ENCODE results near the gene MEGF9. TPM values are rescaled to one million over a fixed set of nuclear protein-coding genes. Genes with fewer than 3 reads are reported as not detected.

MEGF9 gene
- total RNA-seq, 1 experiment from 2014 or later: 8.3 TPM

- H3K79me2 ChIP-seq (ENCODE audit: insufficient read depth, low read length): no peaks in the 10 kb centered on the region
- ChIA-PET POLR2A (no interaction called here), CTCF (interaction anchor here (3.4 kb wide), 1 partner anchor 220 kb away, joined by 11 read pairs; no protein-coding TSS in a partner anchor), RAD21 (ENCODE audit: low non-redundant PET in 1 of 2, low total read pairs in 2 of 2, uncharacterized antibody in 2 of 2, unreplicated experiment in 2 of 2) (no interaction called here)
- TSS peak; percentile 2 for BruUV-seq (replicated peaks)
- no peak overlapping the region for H3K9ac ChIP-seq (ENCODE audit: low read length)
- intact Hi-C loops (cut with micrococcal nuclease): no loop called here
- ATAC-seq (no peak), DNase-seq (ENCODE audit: low read depth, low spot score) (no peak)
- H3K9me2 ChIP-seq (ENCODE audit: insufficient read depth): no peaks in the 10 kb centered on the region
- H3K4me2 ChIP-seq (ENCODE audit: low read length): no peak overlapping the region
- H3K4me1 ChIP-seq (ENCODE audit: control insufficient read depth in 1 of 2, insufficient read depth in 2 of 2, low read length in 2 of 2): no peaks in the 10 kb centered on the region
- no peaks in the 10 kb centered on the region for H3K9me3 ChIP-seq (ENCODE audit: control insufficient read depth in 1 of 2, insufficient read depth in 1 of 2, low read depth in 1 of 2, low read length in 2 of 2)
- H2AFZ ChIP-seq (ENCODE audit: low read depth, low read length, poor library complexity, severe bottlenecking): no peak overlapping the region
- H3K4me3 ChIP-seq (replicated peaks in 1 of 2; ENCODE audit: low read depth in 1 of 2, low read length in 2 of 2): no peak overlapping the region
- H3K27ac ChIP-seq (ENCODE audit: low read depth, low read length): no peak overlapping the region
- no peaks in the 10 kb centered on the region for H3K27me3 ChIP-seq (ENCODE audit: insufficient read depth, low read length)
- peaks cover 3% of the 10 kb centered on the region; the same call in 1 of the 2 replicates for H4K20me1 ChIP-seq (ENCODE audit: insufficient read depth)
- no peak for TF ChIP-seq POLR2A (IDR thresholded peaks at IDR 0.05; ENCODE audit: borderline replicate concordance, extremely low read depth, insufficient read depth, insufficient read length)
- peaks cover 19 to 27% of the 10 kb centered on the region in 2 experiments; a peak in 3 of 4 replicates for H3K36me3 ChIP-seq (ENCODE audit: control insufficient read depth in 1 of 2, insufficient read depth in 2 of 2, low read length in 2 of 2)
These were observed 46.7 kb upstream of the MEGF9 start for GRCh38 chr9:120761006-120761405.

GRCh38 chr9:120759755-120760400 is 45.6 kb upstream of the MEGF9 start:
- Histone ChIP-seq H3K4me3 (replicated peaks in 1 of 2; ENCODE audit: low read depth in 1 of 2, low read length in 2 of 2) (no peak overlapping the region), H2AFZ (ENCODE audit: low read depth, low read length, poor library complexity, severe bottlenecking) (no peak overlapping the region), H4K20me1 (ENCODE audit: insufficient read depth) (peaks cover 5% of the 10 kb centered on the region; the same call in 1 of the 2 replicates), H3K4me2 (ENCODE audit: low read length) (no peak overlapping the region), H3K27me3 (ENCODE audit: insufficient read depth, low read length) (no peaks in the 10 kb centered on the region), H3K27ac (ENCODE audit: low read depth, low read length) (no peak overlapping the region), H3K9ac (ENCODE audit: low read length) (no peak overlapping the region), H3K9me2 (ENCODE audit: insufficient read depth) (no peaks in the 10 kb centered on the region), H3K36me3 (ENCODE audit: control insufficient read depth in 1 of 2, insufficient read depth in 2 of 2, low read length in 2 of 2) (peaks cover 18 to 26% of the 10 kb centered on the region in 2 experiments; a peak in 3 of 4 replicates), H3K4me1 (ENCODE audit: control insufficient read depth in 1 of 2, insufficient read depth in 2 of 2, low read length in 2 of 2) (no peaks in the 10 kb centered on the region), H3K79me2 (ENCODE audit: insufficient read depth, low read length) (no peaks in the 10 kb centered on the region), H3K9me3 (ENCODE audit: control insufficient read depth in 1 of 2, insufficient read depth in 1 of 2, low read depth in 1 of 2, low read length in 2 of 2) (no peaks in the 10 kb centered on the region)
- TF ChIP-seq CEBPB (IDR thresholded peaks at IDR 0.05; ENCODE audit: low read depth) (no peak), REST (IDR thresholded peaks at IDR 0.05; ENCODE audit: low read depth) (no peak), YY1 (IDR thresholded peaks at IDR 0.05; ENCODE audit: extremely low read depth, insufficient replicate concordance, low read depth, low read length) (no peak), SP1 (IDR thresholded peaks at IDR 0.05; ENCODE audit: low read depth) (no peak), RAD21 (IDR thresholded peaks at IDR 0.05; ENCODE audit: low read depth) (no peak), EZH2 (IDR thresholded peaks at IDR 0.05) (no peak), EGR1 (IDR thresholded peaks at IDR 0.05; ENCODE audit: low read depth) (no peak), SRF (IDR thresholded peaks at IDR 0.05; ENCODE audit: low read depth) (no peak), ATF3 (IDR thresholded peaks at IDR 0.05) (no peak), SIN3A (IDR thresholded peaks at IDR 0.05; ENCODE audit: low read depth) (no peak), JUND (IDR thresholded peaks at IDR 0.05) (no peak), CBX3 (IDR thresholded peaks at IDR 0.05; ENCODE audit: low read depth) (no peak)
- intact Hi-C loops (cut with micrococcal nuclease): loop anchor here (10.0 kb wide), 1 partner anchor 395 kb away; no protein-coding TSS in a partner anchor
- POLR2A ChIA-PET: no interaction called here
- CTCF ChIA-PET: interaction anchor here (1.2 to 3.4 kb wide), 2 partner anchors 222 to 300 kb away, joined by 4 to 11 read pairs; no protein-coding TSS in a partner anchor
- no peak for DNase-seq (ENCODE audit: low read depth, low spot score)
- no peak for ATAC-seq
- RAD21 ChIA-PET (ENCODE audit: low non-redundant PET in 1 of 2, low total read pairs in 2 of 2, uncharacterized antibody in 2 of 2, unreplicated experiment in 2 of 2): no interaction called here
- no TSS peak for BruUV-seq (replicated peaks)
